HG02623 (cell line): ENCODE data around the gene EPHB4.
A peak's percentile ranks its signal among the peaks of the same experiment; 100 is the strongest.

Source experiments
- ATAC-seq: cut with Tn5 transposase; IDR thresholded peaks from one replicate; pipeline ENCODE4 v1.9.1; 2021; ENCODE audit warnings: moderate library complexity; ENCODE audit not compliant: unreplicated experiment

EPHB4 gene

DNA sequence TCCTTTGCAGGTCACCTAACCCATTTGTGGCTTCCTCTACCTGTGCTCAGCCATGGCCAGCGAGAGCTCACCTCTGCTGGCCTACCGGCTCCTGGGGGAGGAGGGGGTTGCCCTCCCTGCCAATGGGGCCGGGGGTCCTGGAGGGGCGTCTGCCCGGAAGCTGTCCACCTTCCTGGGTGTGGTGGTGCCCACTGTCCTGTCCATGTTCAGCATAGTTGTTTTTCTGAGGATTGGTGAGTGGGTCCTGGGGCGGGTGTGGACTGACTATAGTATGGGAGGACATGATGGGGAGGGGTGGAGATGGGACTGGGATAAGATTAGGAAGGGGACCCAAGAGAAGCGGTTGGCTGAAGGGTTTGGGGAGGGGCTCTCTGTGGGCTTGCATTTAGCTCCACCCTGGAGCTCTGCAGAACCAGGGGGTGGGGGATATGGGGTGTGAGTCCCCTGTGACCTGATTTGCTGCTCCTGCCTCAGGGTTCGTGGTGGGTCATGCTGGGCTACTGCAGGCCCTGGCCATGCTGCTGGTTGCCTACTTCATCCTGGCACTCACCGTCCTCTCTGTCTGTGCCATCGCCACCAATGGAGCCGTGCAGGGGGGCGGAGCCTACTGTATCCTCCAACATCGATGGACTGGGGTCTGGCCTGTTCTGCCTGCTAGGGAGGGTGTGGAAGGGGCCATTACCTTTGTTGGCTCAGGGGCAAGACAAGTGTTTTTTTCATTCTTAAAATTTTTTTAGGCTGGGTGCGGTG is 27.0 kb upstream of the EPHB4 start:
- ATAC-seq = no peak

DNA sequence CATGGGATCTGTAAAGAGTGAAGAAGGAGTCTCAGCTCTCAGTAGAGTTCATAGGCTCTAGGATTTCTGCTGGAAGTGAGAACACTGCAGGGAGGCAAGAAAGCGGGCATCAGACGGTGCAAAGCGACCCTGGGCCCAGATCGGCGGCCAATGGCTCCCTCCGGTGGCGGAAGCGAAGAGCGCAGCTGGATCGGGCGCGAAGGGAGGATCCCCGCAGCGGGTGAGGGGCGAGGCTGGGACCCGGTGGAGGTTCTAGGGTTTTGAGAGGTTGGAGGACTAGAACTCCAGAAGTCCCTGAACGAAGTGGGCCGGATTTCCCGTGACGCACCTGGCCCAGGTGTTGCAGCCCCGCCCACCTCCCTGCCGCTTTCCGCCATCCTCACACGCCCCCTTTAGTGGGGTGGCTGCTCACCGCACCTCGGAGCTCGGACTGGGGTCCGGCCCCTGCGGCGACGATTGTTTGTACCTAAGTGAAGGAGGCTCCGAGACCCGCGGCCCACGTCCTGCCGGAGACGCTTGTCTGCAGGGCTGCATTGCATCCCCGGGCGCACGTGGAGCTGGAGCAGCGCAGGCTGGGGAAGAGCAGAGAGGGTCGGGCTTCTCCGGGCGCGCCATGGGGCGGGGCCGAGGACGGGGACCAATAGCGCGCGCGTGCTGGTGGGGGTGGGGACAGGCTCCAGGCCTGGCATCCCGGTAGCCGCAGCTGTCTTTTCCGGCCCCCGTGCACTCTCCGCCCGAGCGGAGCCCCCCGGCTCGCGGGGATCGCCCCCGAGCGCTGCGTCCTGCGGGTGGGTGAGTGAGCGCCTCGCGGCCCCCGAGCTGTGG is 24.9 kb upstream of the EPHB4 start, which contains the start of gene SLC12A9:
Gene SLC12A9 (plus strand): TSS at position 666 of the 825 bp plus-strand sequence. CDS start 1,485 bp downstream, outside the sequence.
- ATAC-seq = peak; percentile 96

GRCh38 chr7:100847360-100847759 is 20.0 kb upstream of the EPHB4 start:
- ATAC-seq = no peak

DNA sequence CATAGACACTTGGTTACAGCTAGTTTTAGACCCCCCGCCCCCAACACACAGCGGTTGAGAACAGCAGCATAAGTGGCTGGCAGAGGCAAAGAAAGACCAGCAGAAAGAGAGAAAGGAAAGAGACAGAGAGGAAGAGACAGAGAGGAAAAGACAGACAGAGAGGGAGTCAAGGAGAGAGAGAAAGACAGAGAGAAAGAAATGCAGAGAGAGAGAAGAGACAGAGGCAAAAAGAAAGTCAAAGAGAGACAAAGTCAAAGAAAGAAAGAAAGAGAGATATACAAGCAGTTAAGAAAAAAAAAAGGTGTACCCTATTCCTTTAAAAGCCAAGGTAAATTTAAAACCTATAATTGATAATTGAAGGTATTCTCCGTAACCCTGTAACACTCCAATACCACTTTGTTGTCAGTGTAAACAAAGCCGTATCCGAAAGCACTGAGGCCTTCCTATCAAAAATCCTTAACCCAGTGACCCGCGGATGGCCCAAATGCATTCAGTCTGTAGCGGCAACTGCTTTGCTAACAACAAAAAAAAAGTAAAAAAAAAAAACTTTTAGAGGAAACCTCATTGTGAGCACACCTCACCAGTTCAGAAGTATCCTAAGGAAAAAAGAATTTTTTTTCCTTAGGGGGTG is 13.3 kb upstream of the EPHB4 start:
- no peak for ATAC-seq

DNA sequence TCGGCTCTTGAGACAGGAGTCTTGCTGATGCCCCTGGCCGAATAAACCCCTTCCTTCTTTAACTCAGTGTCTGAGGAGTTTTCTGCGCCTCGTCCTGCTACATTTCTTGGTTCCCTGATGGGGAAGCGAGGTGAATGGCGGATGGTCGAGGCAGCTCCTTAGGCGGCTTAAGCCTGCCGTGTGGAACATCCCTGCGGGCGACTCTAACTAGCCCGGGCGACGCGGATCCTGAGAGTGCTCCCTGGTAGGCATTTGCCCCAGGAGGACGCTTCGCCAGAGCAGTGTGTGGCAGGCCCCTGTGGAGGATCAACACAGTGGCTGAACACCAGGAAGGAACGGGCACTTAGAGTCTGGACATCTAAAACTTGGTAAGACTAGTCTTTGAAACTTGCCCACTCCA is 12.0 kb upstream of the EPHB4 start:
- ATAC-seq = no peak

GRCh38 chr7:100837099-100837836 is 9.9 kb upstream of the EPHB4 start:
- ATAC-seq = peak; percentile 79

DNA sequence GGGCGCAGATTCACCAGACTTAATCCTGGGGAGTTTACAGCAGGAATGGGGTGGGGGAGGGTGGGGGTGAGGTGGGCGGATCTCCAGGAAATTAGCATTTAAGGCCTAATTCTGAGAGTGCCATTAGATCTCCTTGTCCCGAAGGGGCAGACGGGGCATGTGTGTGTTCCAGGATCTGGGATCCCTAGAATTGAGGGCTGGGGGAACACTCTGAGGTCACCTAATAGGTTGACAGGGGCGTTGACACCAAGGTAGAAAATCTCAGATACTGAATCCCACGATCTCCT is 9.4 kb upstream of the EPHB4 start:
- no peak for ATAC-seq

GRCh38 chr7:100835903-100836811 is 8.8 kb upstream of the EPHB4 start:
- no peak for ATAC-seq

GRCh38 chr7:100832281-100832633 is 4.9 kb upstream of the EPHB4 start:
- no peak for ATAC-seq

DNA sequence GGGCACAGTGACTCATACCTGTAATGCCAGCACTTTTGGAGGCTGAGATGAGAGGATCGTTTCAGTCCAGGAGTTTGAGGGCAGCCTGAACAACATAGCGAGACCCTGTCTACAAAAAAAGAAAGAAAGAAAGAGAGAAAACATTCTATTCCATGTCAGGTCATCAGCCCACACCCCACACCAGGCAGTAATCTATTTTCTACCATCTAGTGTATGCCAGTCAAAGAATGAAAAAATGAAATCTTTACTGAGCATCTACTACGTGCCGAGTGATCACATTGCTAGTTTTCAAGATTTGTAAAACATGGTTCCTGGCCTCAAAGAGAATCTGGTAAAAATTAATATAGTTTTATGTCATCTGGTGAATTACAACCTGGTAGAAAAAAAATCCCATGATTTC is 3.1 kb upstream of the EPHB4 start:
- no peak for ATAC-seq

GRCh38 chr7:100829150-100829716 is 1.9 kb upstream of the EPHB4 start:
- ATAC-seq = no peak

- ATAC-seq = no peak
These were observed 601 bp downstream of the EPHB4 start for GRCh38 chr7:100826514-100827329.

- no peak for ATAC-seq
These were observed 1.4 kb downstream of the EPHB4 start for GRCh38 chr7:100825751-100826513.

DNA sequence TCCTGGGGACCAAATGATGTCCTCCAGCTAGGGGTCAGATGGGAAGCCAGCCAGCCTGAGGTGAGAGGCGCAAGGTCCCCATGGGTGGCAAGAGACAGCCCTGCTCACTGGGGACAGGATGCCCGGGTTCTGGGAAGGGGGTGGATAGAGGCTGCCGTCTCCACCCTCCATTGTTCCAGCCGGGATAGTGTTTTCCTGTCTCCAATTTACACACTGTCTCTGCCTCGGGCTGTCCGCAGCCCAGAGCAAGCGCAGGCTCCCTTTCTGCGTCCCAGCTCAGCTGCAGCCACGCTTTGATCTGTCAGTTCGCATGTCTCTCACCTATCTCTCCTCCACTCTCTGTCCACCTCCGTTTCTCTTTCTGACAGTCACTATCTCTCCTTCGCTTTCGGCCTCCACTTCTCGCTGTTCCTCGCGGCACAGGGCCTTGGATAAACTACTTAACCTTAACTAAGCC is 2.1 kb downstream of the EPHB4 start:
- ATAC-seq = no peak

GRCh38 chr7:100824499-100825214 is 2.7 kb downstream of the EPHB4 start:
- ATAC-seq = no peak

DNA sequence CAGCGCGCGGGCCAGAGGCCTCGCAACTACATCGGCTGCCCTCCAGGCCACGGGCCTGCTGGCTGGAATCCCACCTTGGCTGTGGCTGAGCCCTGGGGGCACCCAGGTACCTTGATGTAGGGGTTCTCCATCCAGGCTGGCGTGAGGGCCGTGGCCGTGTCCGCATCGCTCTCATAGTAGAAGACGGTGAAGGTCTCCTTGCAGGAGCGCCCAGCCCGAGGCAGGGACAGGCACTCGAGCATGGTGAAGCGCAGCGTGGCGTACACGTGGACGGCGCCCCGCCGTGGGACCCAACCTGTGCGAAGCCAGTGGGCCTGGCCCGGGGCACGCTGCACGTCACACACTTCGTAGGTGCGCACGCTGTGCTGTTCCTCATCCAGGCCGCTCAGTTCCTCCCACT is 3.8 kb downstream of the EPHB4 start:
- ATAC-seq = no peak

DNA sequence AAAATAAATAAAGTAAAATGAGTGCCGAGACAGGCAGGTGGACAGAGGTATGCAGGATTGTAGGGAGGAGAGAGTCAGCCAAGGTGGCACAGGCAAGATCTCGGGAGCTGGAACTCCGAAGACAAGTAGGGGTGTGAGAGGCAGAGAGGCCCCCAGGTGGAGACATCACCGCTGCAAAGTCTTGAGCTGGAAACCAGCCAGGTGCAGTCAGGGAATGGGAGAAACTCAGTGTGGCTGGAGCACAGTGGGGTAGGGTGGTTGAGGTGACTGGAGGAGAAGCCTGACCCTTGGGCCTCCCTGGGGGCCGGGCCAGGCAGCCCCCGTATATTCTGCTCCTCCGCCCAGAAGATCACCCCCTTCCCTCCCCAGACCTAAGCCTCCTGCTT is 4.2 kb downstream of the EPHB4 start:
- ATAC-seq = no peak
